Measurements from ENCODE around the gene ZNF462.

The ZNF462 gene

DNA sequence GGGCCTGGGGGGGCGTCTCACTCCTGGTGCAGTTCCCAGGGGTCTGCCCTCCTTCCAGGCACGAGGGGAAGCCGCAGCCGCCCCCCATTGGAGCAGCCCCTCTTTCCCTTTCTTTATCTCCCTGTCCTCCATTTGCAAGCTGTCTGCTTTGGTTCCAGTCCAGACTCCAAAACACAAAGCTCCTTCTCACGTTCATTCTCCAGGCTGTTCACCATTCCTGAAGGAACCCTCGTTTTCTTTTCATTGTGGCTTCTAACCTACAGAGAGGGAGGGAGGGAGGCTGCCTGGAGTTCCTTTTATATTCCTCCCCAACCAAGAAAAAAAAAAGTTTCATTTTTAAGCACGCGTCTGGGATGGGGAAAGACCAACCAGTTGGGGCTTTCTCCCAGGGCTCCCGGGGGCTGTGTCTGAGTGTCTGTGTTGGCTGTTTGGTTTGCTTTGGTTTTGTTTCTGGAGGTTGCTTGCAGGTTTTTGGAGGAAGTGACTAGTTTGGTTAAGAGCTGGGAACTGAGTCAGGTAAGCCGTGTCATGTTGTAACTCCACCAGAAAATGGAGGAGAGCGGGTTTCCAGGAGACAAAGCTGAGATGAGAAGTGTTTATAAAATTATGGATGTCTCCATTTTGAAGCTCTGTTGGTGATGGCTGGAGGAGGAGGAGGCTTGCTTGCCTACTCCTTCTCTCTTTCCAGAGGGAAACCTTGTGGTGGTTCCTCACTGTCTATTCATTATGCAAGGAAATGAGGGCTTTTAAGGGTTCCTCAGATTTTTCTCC is 1.6 kb downstream of the ZNF462 start:
- no peak for DNase-seq

DNA sequence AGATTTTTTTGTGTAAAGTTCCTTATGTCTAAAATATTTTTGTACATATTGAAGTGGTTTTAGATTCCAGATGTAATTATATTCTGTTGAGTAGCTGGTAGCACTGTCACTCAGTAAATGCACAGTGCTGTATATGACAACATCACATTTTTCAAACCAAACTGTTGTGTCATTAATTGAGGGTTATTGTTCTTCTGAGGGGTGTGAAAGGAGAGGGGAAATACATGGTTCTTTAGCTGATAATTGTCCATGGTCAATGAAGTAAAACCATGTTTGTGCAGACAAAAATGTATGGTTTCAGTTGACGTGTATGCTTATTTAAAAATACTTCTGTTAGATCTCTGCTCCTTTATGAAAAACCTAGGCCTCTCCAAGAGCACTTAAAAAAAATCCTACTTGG is 3.3 kb downstream of the ZNF462 start:
- no peak for DNase-seq

GRCh38 chr9:106867286-106867685 is 4.3 kb downstream of the ZNF462 start:
- DNase-seq: no peak

- no peak for DNase-seq
Observed at GRCh38 chr9:106868087-106868486, 5.1 kb downstream of the ZNF462 start.

- DNase-seq: no peak
Observed at GRCh38 chr9:106868565-106868964, 5.6 kb downstream of the ZNF462 start.

GRCh38 chr9:106869028-106869427 is 6.1 kb downstream of the ZNF462 start:
- no peak for DNase-seq

GRCh38 chr9:106869458-106869857 is 6.5 kb downstream of the ZNF462 start:
- no peak for DNase-seq

GRCh38 chr9:106872641-106873040 is 9.7 kb downstream of the ZNF462 start:
- DNase-seq: no peak

- DNase-seq: no peak
Observed at GRCh38 chr9:106874031-106874430, 11.1 kb downstream of the ZNF462 start.

GRCh38 chr9:106874652-106875051 is 11.7 kb downstream of the ZNF462 start:
- no peak for DNase-seq

- DNase-seq: no peak
Observed at GRCh38 chr9:106875529-106875928, 12.6 kb downstream of the ZNF462 start.

GRCh38 chr9:106877345-106877744 is 14.4 kb downstream of the ZNF462 start:
- DNase-seq: no peak

DNA sequence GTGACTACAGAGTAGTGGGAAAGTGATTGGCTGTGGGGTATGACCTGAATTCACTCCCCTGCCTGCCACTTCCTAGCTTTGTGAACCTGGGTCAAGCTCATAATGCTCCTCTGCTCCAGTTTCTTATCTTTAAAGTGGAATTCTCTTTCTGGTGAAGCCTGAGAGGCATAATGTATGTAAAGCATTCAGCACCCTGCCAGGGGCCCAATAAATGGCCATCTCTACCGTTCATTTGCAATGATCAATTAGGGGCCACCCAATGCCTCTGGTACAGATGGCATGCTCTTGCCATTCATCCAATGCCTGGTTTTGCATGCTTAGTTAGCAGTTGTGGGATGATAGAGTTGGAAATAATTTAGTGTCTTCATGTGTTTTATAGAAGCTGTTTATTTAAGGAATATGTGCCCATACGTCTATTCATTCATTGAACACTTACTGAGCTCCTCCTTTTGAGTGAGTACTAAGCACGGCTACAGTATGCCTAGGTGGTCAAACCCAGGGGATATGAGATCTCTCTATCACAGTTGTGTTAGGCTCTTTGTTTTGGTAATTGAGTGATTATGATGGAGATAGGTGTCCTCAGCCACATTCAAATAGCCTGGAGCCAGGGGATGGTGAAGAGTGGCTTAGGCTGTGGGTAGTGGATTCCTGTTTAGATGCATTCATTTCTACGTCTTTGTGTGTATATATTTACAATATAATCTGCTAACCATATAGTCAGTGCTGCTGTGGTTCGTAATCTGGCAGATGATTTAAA is 15.3 kb downstream of the ZNF462 start:
- no peak for DNase-seq

GRCh38 chr9:106878934-106879333 is 16.0 kb downstream of the ZNF462 start:
- DNase-seq: no peak

DNA sequence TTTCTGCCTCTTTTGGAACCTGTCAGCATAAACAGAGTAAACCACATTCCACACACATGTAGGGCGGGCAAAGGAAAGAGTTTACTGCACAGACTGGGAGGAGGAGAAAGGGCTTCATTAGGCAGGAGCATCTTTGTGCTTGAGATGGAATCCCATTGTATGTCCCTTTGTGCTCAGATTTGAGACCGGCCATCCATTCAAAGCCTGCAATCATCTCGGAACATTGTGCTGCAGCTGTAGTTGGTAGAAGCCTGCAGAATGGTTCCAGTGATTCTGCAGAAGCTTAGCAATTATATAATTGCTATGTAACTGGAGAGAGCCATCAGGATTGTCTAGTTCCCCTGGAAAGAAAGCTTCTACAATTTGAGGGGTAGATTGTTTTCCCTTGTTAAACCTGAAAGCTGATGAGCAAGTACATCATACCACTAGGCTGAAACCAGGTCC is 16.5 kb downstream of the ZNF462 start:
- DNase-seq: no peak

GRCh38 chr9:106880081-106880480 is 17.1 kb downstream of the ZNF462 start:
- DNase-seq: no peak

DNA sequence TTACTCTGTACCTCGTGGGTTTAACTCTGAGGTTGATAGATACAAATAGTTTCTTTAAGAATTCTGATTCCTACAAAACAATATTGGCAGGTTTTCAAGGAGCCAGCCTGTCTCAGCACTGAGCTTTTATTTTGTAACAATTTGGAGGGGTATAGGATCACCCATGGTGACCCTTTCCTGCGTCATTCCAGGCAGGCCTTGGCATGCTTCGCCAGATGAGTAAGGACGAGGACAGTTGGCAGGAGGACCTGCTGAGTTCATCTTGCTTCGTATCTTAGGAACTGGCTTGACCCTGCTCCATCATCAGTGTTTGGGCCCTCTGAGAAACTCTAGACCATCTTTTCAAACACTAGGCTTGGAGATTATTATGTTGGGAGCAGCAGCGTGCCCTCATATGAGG is 17.9 kb downstream of the ZNF462 start:
- DNase-seq: no peak

DNA sequence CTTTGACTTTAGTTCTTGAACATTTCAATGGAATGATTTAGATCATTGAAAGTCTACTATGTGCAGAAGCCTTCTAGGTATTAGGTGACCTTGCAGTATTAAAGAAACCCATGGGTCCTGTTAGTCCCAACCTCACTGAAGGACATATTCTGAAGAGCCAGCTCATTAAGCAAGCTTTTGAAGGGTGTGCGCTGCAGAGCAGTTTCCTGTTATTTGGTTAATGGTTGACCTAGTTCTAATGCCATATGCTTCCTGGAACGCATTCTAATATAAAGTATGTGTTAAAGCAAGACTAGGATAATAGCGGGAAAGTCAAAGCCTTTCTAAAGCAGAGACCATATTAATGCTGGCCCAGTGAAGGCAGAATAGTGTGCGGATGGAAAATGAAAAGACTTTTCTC is 20.1 kb downstream of the ZNF462 start:
- DNase-seq: no peak

GRCh38 chr9:106883626-106884190 is 20.7 kb downstream of the ZNF462 start:
- no peak for DNase-seq

GRCh38 chr9:106885451-106885850 is 22.5 kb downstream of the ZNF462 start:
- no peak for DNase-seq

GRCh38 chr9:106886111-106887046 is 23.4 kb downstream of the ZNF462 start:
- DNase-seq: no peak

DNA sequence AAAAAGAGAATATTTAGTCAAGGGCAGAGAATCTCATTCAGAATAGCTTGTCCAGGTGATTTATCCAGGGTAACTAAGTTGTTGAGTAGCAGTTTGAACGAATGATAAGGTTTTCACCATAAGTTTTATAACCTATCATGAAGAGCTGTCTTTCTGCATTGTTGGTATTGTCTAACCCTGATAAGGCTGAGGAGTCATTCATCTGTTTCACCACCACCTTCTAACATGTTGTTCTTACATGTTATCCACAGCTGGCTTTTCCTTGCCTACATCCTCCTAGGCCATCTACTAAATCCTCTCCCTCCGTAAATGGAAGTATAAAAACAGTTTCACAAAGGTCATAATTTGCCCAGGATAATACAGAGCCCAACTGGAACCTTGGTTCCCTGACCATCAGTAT is 24.1 kb downstream of the ZNF462 start:
- DNase-seq: no peak

GRCh38 chr9:106889061-106889590 is 26.2 kb downstream of the ZNF462 start:
- DNase-seq: no peak
